Measurements from ENCODE around the gene DLX5.

- TF ChIP-seq CTCF (IDR thresholded peaks at IDR 0.05) = no peak
- TF ChIP-seq ZFX (IDR thresholded peaks at IDR 0.05; ENCODE audit: borderline replicate concordance) = no peak
These were observed 5.7 kb downstream of the DLX5 start for GRCh38 chr7:97018791-97019531.

Data from 22Rv1 (cell line).